Gastroesophageal sphincter (tissue), 4 donors: ENCODE data around the gene TBC1D9. TPM values are rescaled to one million over a fixed set of nuclear protein-coding genes. Genes with fewer than 3 reads are reported as not detected.

Experiments
- ATAC-seq: fragments of 150-250 bp; one replicate; pipeline ENCODE4 v1.9.1; 2016; ENCODE audit warnings: mild to moderate bottlenecking, moderate library complexity
- H3K27ac ChIP-seq, 4 donors: fragments of 200-600 bp; sonication (generic) in 3 of 4; 1 replicate in 3 of 4; 2 replicates in 1 of 4; pipeline ENCODE4 v1.5.1; 2016 to 2019
- H3K27me3 ChIP-seq: fragments of 200-600 bp; sonication (generic); one replicate; pipeline ENCODE4 v1.5.1; 2019
- H3K36me3 ChIP-seq, 2 donors: fragments of 200-600 bp; sonication (generic); one replicate each; pipeline ENCODE4 v1.5.1; 2019; ENCODE audit warnings: control low read depth in 1 of 2
- H3K4me1 ChIP-seq, 3 donors: fragments of 200-600 bp; sonication (generic); 1 replicate in 2 of 3; 2 replicates in 1 of 3; pipeline ENCODE4 v1.5.1; 2016 to 2019; ENCODE audit warnings: control low read depth in 2 of 3
- H3K4me3 ChIP-seq, 2 donors: fragments of 200-600 bp; sonication (generic); one replicate each; pipeline ENCODE4 v1.5.1; 2019; ENCODE audit warnings: mild to moderate bottlenecking in 1 of 2, moderate library complexity in 1 of 2
- H3K9me3 ChIP-seq, 3 donors: fragments of 200-600 bp; sonication (generic); one replicate each; pipeline ENCODE4 v1.5.1; 2017 to 2019; ENCODE audit warnings: control low read depth in 2 of 3
- EP300 ChIP-seq: sonication (generic); formaldehyde crosslinking; IDR thresholded peaks from one replicate; pipeline ENCODE4 v1.6.1; 2017; ENCODE audit warnings: antibody characterized with exemption, mild to moderate bottlenecking
- POLR2A ChIP-seq, 2 donors: fragments of 450-650 bp; IDR thresholded peaks; one replicate each; pipeline ENCODE4 v1.6.1; 2017; ENCODE audit warnings: antibody characterized with exemption in 2 of 2, mild to moderate bottlenecking in 2 of 2, moderate library complexity in 1 of 2
- POLR2AphosphoS5 ChIP-seq: sonication (generic); formaldehyde crosslinking; IDR thresholded peaks from one replicate; pipeline ENCODE4 v1.6.1; 2017; ENCODE audit warnings: antibody characterized with exemption
- WGBS, 2 donors: methylation state at CpG; one replicate each; pipeline ENCODE4 v1.1.5; 2018; ENCODE audit warnings: low coverage in 1 of 2; 5-methylcytosine and 5-hydroxymethylcytosine counted together
- total RNA-seq, 4 donors: library from RNA; depleted of rRNA; stranded (reverse); fragments of >200 nt; gene quantifications; one replicate each; pipeline ENCODE4 v1.1.0, GENCODE V29; 2016
- TF ChIP-seq, protein P1 (sequence below), 4 experiments: fragments of 200-600 bp in 2 of 4; fragments of 450-650 bp in 2 of 4; sonication (generic) in 1 of 4; IDR thresholded peaks; one replicate each; pipeline ENCODE4 v1.5.1; 2017 to 2019; ENCODE audit warnings: antibody characterized with exemption in 4 of 4, mild to moderate bottlenecking in 2 of 4, moderate library complexity in 2 of 4

Gene TBC1D9
- total RNA-seq, 4 donors from 2014 or later, result 10.9 to 23.8 (median 16.6) TPM

DNA sequence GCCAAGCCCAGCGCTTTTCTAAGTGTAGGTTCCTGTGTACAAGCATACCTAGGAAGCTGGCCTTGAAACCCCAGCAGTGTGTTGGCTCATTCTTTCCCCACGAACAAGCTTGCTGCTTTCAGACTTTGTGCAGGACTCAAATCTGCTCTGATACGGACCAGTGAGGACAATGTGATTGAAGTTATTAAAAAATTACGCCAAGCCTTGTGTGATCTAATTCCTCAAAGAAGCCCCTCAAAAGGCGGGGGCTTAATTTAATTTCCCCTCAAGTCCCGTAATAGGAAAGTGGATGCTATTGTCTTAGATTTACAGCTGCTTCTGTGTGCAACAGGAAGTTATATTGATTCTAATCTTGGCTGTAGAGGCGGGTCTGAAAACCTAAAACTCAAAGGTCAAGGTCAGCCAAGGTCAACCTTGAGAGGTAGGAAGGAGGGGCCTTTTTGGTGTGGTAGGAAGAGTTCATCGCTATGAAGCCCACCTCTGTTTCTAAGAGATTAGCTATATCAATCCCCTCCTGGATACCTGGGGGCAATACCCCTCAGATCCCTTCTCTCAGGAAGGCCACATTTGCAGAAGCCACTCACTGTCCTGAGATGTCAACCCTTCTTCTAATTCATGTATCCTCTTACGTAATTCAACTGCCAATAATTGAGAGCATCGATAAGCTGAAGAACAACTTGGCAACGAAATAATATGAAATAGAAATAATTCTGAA, 45.1 kb downstream of the TBC1D9 start:
- TF ChIP-seq POLR2AphosphoS5 (no peak), POLR2A (IDR thresholded peaks at IDR 0.05) (no peak), EP300 (no peak)
- TF ChIP-seq, protein P1, sequence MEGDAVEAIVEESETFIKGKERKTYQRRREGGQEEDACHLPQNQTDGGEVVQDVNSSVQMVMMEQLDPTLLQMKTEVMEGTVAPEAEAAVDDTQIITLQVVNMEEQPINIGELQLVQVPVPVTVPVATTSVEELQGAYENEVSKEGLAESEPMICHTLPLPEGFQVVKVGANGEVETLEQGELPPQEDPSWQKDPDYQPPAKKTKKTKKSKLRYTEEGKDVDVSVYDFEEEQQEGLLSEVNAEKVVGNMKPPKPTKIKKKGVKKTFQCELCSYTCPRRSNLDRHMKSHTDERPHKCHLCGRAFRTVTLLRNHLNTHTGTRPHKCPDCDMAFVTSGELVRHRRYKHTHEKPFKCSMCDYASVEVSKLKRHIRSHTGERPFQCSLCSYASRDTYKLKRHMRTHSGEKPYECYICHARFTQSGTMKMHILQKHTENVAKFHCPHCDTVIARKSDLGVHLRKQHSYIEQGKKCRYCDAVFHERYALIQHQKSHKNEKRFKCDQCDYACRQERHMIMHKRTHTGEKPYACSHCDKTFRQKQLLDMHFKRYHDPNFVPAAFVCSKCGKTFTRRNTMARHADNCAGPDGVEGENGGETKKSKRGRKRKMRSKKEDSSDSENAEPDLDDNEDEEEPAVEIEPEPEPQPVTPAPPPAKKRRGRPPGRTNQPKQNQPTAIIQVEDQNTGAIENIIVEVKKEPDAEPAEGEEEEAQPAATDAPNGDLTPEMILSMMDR (IDR thresholded peaks at IDR 0.05), result no peak
- WGBS, 2 donors, result 75 to 76% methylated on average over 8 to 9 of the region's 11 CpGs

GRCh38 chr4:140707325-140707724, 48.9 kb downstream of the TBC1D9 start:
- no peaks in the 10 kb centered on the region for H3K27me3 ChIP-seq
- TF ChIP-seq, protein P1 (IDR thresholded peaks at IDR 0.05), result no peak
- TF ChIP-seq EP300 (no peak), POLR2AphosphoS5 (no peak)
- 93 to 100% methylated on average over 1 of the region's 1 CpG for WGBS, 2 donors
- H3K36me3 ChIP-seq, result no peaks in the 10 kb centered on the region
- H3K9me3 ChIP-seq, result no peaks in the 10 kb centered on the region
- ATAC-seq, result no peak
- no peak overlapping the region for H3K27ac ChIP-seq
- no peak overlapping the region for H3K4me3 ChIP-seq
- peaks cover 0 to 14% (median 0%) of the 10 kb centered on the region in 3 donors for H3K4me1 ChIP-seq

More for the DNA sequence above, 45.1 kb downstream of the TBC1D9 start:
- H3K27ac ChIP-seq, result no peak overlapping the region
- peaks cover 0 to 10% (median 0%) of the 10 kb centered on the region in 3 donors for H3K4me1 ChIP-seq
- no peak for ATAC-seq
- no peaks in the 10 kb centered on the region for H3K36me3 ChIP-seq
- H3K9me3 ChIP-seq, result no peaks in the 10 kb centered on the region
- no peak overlapping the region for H3K4me3 ChIP-seq
- no peaks in the 10 kb centered on the region for H3K27me3 ChIP-seq

DNA sequence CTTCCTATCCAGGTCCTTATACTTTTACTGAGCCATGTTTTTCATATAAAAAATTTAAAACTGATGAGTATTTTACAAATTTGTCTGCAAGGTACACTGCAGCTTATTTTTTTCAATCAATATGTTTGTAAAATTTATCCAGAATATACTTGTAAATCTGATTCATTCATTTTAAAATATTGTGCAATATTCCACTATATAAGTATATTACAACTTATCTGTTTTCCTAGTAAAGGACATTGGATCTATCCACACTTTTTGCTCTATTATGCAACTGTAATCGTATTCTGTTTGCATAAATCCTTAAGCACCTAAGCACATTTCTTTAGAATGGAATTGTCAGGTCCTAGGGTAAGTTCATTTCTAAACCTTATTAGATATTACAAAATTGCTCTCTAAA, 49.5 kb downstream of the TBC1D9 start:
- no peaks in the 10 kb centered on the region for H3K36me3 ChIP-seq
- no peaks in the 10 kb centered on the region for H3K27me3 ChIP-seq
- H3K4me1 ChIP-seq, result peaks cover 0 to 14% (median 0%) of the 10 kb centered on the region in 3 donors
- TF ChIP-seq POLR2AphosphoS5 (no peak), EP300 (no peak), POLR2A (IDR thresholded peaks at IDR 0.05) (no peak)
- TF ChIP-seq, protein P1 (IDR thresholded peaks at IDR 0.05), result no peak
- ATAC-seq, result no peak
- no peak overlapping the region for H3K4me3 ChIP-seq
- no peaks in the 10 kb centered on the region for H3K9me3 ChIP-seq
- no peak overlapping the region for H3K27ac ChIP-seq
- 92 to 94% methylated on average over 1 of the region's 1 CpG for WGBS, 2 donors

- ATAC-seq, result no peak
Measured at GRCh38 chr4:140706276-140706625, 49.9 kb downstream of the TBC1D9 start.

GRCh38 chr4:140705625-140706275, 50.4 kb downstream of the TBC1D9 start:
- Histone ChIP-seq H3K27me3 (no peaks in the 10 kb centered on the region), H3K36me3 (peaks cover 0 to 4% of the 10 kb centered on the region in 2 donors), H3K4me1 (peaks cover 0 to 11% (median 0%) of the 10 kb centered on the region in 3 donors), H3K4me3 (no peak overlapping the region), H3K27ac (no peak overlapping the region), H3K9me3 (no peaks in the 10 kb centered on the region)
- no peak for ATAC-seq
- WGBS, 2 donors, result 82 to 93% methylated on average over 4 to 6 of the region's 8 CpGs
- TF ChIP-seq POLR2A (IDR thresholded peaks at IDR 0.05), result no peak
- TF ChIP-seq, protein P1 (IDR thresholded peaks at IDR 0.05), result no peak
- no peak for TF ChIP-seq EP300
- no peak for TF ChIP-seq POLR2AphosphoS5

More at GRCh38 chr4:140706276-140706625, 49.9 kb downstream of the TBC1D9 start:
- Histone ChIP-seq H3K27me3 (no peaks in the 10 kb centered on the region), H3K36me3 (no peaks in the 10 kb centered on the region), H3K4me3 (no peak overlapping the region), H3K9me3 (no peaks in the 10 kb centered on the region), H3K27ac (no peak overlapping the region), H3K4me1 (peaks cover 0 to 14% (median 0%) of the 10 kb centered on the region in 3 donors)
- 73 to 100% methylated on average over 1 to 2 of the region's 2 CpGs for WGBS, 2 donors
- TF ChIP-seq EP300, result no peak
